Neural progenitor cell (in vitro differentiated cells): ENCODE measurements around the gene GJD4.

ENCODE experiments used
- CTCF ChIP-seq: fragments of 200-600 bp; sonication (generic); IDR thresholded peaks from 2 replicates; pipeline ENCODE4 v1.5.1; 2017; ENCODE audit warnings: antibody characterized with exemption, mild to moderate bottlenecking
- EZH2 ChIP-seq: fragments of 200-600 bp; sonication (generic); IDR thresholded peaks from 2 replicates; pipeline ENCODE4 v1.6.1; 2017; ENCODE audit warnings: antibody characterized with exemption, mild to moderate bottlenecking, moderate library complexity
- EZH2phosphoT487 ChIP-seq: fragments of 200-600 bp; sonication (generic); IDR thresholded peaks from 2 replicates; pipeline ENCODE4 v1.6.1; 2017; ENCODE audit warnings: antibody characterized with exemption

- TF ChIP-seq CTCF (peak; percentile 39), EZH2 (no peak), EZH2phosphoT487 (no peak)
Measured at GRCh38 chr10:35574924-35575352, 30.2 kb upstream of the GJD4 start.
